ENCODE data around the gene HIGD1C.
"Not testable (repeated sequence)": the region's sequence is repeated elsewhere in the genome, so short reads cannot be mapped to it uniquely, and the experiment has no call there.

HIGD1C gene

DNA sequence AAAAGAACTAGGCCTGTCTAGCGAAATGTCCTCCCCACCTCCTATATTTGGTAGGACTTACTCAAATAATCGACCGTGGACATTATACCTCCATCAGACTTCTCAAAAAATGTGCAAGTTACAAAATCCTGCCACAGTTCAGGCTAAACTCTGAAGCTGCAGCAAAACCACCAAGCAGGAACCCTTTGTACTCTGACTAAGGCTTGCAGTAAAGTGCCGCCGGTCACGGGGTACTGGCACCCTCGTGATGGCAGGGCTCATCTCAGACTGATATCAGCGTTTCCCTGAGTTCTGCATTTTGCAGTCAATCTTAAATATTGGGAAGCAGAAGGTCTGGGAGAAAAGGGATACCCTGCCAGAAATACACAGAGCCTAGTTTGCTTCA lies 56.7 kb downstream of the HIGD1C start:
- Histone ChIP-seq H3K27me3 (ENCODE audit: control insufficient read depth in 1 of 2, insufficient read depth in 2 of 2, low read length in 2 of 2) (no peaks in the 10 kb centered on the region), H3K9ac (ENCODE audit: low read length) (no peak overlapping the region), H3K9me3 (ENCODE audit: low read length) (no peaks in the 10 kb centered on the region), H3K36me3 (ENCODE audit: insufficient read depth, low read length) (peaks cover 27% of the 10 kb centered on the region), H3K27ac (ENCODE audit: low read depth, low read length) (no peak overlapping the region), H3K4me3 (ENCODE audit: low read depth in 1 of 2, low read length in 2 of 2) (no peak overlapping the region), H3K4me1 (ENCODE audit: insufficient read depth, low read length) (no peaks in the 10 kb centered on the region)

DNA sequence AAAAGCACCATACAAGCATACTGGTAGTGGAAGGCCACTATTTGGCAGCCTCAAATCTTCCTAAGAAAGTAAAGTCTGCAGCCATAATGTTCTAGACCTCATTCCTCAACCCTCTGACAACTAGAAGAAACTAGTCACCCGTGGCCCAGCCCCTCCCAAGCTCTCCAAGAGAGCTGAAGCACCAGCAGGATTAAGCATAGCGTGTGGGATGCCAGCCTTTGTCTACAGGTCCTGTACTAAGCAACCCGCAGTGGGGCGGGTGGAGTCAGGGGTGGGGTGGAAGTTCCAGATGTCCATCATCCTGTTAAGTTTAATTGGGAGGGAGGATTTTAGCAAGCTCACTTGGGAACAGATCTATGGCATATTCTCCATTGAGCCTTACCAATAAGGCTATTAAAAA lies 59.6 kb downstream of the HIGD1C start:
- H3K4me3 ChIP-seq (ENCODE audit: low read depth in 1 of 2, low read length in 2 of 2): no peak overlapping the region
- H3K9me3 ChIP-seq (ENCODE audit: low read length): no peaks in the 10 kb centered on the region
- peaks cover 5% of the 10 kb centered on the region for H3K36me3 ChIP-seq (ENCODE audit: insufficient read depth, low read length)
- no peak overlapping the region for H3K9ac ChIP-seq (ENCODE audit: low read length)
- H3K27me3 ChIP-seq (ENCODE audit: control insufficient read depth in 1 of 2, insufficient read depth in 2 of 2, low read length in 2 of 2): no peaks in the 10 kb centered on the region
- no peaks in the 10 kb centered on the region for H3K4me1 ChIP-seq (ENCODE audit: insufficient read depth, low read length)
- no peak overlapping the region for H3K27ac ChIP-seq (ENCODE audit: low read depth, low read length)

DNA sequence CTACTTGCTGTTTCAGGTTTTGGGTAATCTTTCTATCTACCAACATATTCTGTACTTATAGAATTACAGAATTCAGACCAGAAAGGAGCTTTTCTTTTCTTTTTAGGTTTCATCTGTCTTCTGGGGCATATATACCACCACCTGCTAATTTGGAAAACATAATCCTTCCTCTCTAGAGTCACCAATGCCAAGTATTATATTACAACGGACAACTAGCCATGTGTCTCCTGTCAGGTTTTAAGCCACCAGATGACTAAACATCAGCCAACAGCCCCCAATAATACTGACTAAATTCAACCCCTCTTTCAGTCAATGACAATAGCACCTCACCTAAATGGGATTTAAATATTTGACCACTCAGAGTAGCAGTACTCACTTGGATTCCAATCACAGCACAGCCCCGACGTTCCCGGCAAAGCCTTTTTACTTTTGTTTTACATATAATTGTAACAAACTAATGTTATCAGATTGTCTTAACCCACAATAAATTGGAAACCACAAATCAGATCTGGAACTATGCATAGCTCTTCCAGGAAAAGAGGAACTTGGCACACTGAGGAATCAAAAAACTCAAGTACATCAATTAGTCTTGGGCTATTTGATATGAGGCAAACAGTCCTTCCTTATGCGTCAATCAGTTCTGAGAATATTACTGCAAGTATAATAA lies 60.4 kb downstream of the HIGD1C start:
- Histone ChIP-seq H3K27ac (ENCODE audit: low read depth, low read length) (no peak overlapping the region), H3K9ac (ENCODE audit: low read length) (no peak overlapping the region), H3K9me3 (ENCODE audit: low read length) (no peaks in the 10 kb centered on the region), H3K4me1 (ENCODE audit: insufficient read depth, low read length) (no peaks in the 10 kb centered on the region), H3K4me3 (ENCODE audit: low read depth in 1 of 2, low read length in 2 of 2) (no peak overlapping the region), H3K27me3 (ENCODE audit: control insufficient read depth in 1 of 2, insufficient read depth in 2 of 2, low read length in 2 of 2) (no peaks in the 10 kb centered on the region), H3K36me3 (ENCODE audit: insufficient read depth, low read length) (no peaks in the 10 kb centered on the region)

DNA sequence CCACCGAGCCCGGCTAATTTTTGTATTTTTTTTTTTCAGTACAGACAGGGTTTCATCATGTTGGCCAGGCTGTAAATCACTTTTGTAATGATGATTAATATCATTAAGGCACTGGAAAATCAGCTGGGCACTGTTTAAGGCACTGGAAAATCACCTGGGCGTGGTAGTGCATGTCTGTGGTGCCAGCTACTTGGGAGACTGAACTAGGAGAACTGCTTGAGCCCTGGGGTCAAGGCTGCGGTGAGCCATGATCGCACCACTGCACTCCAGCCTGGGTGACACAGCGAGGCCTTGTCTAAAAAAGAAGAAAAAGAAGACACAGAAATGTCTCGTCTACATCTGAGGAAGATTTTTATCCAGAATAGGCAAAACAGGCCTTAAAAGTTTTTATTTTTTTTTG lies 61.1 kb downstream of the HIGD1C start:
- Histone ChIP-seq H3K9me3 (ENCODE audit: low read length) (no peaks in the 10 kb centered on the region), H3K4me1 (ENCODE audit: insufficient read depth, low read length) (no peaks in the 10 kb centered on the region), H3K4me3 (ENCODE audit: low read depth in 1 of 2, low read length in 2 of 2) (no peak overlapping the region), H3K9ac (ENCODE audit: low read length) (no peak overlapping the region), H3K27me3 (ENCODE audit: control insufficient read depth in 1 of 2, insufficient read depth in 2 of 2, low read length in 2 of 2) (no peaks in the 10 kb centered on the region), H3K27ac (ENCODE audit: low read depth, low read length) (no peak overlapping the region), H3K36me3 (ENCODE audit: insufficient read depth, low read length) (no peaks in the 10 kb centered on the region)

DNA sequence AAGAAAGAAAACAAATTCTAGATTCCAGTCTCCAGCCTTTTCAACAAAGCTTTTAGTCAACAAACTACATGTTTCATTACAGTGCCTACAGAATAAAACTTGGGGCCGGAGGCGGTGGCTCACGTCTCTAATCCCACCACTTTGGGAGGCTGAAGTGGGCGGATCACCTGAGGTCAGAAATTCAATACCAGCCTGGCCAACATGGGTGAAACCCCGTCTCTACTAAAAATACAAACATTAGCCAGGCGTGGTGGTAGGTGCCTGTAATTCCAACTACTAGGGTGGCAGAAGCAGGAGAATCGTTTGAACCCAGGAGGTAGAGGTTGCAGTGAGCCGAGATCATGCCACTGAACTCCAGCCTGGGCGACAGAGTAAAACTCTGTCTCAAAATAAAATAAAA lies 62.1 kb downstream of the HIGD1C start:
- not testable (repeated sequence) for H3K36me3 ChIP-seq (ENCODE audit: insufficient read depth, low read length); H3K27ac ChIP-seq (ENCODE audit: low read depth, low read length); H3K9me3 ChIP-seq (ENCODE audit: low read length); H3K9ac ChIP-seq (ENCODE audit: low read length); H3K4me1 ChIP-seq (ENCODE audit: insufficient read depth, low read length); H3K4me3 ChIP-seq (ENCODE audit: low read depth in 1 of 2, low read length in 2 of 2); H3K27me3 ChIP-seq (ENCODE audit: control insufficient read depth in 1 of 2, insufficient read depth in 2 of 2, low read length in 2 of 2)

DNA sequence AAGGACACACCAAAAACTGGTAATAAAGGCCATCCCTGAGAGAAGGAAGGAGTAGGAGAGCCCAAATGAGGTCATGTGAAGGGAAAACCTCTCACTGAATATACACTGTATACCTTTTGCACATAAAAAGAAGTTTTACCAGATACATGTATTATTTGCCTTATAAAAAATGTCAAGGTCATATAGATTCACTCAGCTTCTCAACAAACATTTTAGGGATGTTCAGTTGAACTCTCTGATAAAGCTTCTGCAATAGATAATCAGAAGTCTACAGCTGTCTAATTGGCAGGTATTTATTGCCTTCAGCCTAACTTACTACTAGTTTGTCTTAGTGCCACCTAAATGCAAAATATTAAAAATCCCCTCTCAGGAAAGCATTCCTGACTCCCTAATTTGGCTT lies 65.1 kb downstream of the HIGD1C start:
- Histone ChIP-seq H3K9me3 (ENCODE audit: low read length) (no peaks in the 10 kb centered on the region), H3K36me3 (ENCODE audit: insufficient read depth, low read length) (no peaks in the 10 kb centered on the region), H3K9ac (ENCODE audit: low read length) (no peak overlapping the region), H3K27me3 (ENCODE audit: control insufficient read depth in 1 of 2, insufficient read depth in 2 of 2, low read length in 2 of 2) (no peaks in the 10 kb centered on the region), H3K27ac (ENCODE audit: low read depth, low read length) (no peak overlapping the region), H3K4me1 (ENCODE audit: insufficient read depth, low read length) (no peaks in the 10 kb centered on the region), H3K4me3 (ENCODE audit: low read depth in 1 of 2, low read length in 2 of 2) (no peak overlapping the region)

DNA sequence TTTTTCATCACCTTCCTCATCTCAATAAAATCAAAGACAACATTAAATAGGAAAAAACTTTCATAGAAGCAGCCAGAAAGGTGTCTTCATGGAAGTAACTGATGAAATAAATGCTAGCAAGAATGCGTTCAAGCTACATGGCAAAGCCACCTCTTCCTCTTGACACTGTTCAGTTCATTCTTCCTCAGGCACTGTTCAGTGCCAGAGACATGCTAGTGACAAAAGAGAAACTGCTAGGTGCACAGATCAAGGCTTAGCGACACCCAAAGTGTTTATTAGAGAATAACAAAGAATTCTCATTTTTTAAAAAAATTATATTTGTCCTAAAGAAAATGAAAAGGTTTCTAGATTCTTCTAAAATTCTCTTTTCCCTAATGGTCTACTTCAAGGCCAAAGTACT lies 66.6 kb downstream of the HIGD1C start:
- Histone ChIP-seq H3K9me3 (ENCODE audit: low read length) (no peaks in the 10 kb centered on the region), H3K4me1 (ENCODE audit: insufficient read depth, low read length) (no peaks in the 10 kb centered on the region), H3K4me3 (ENCODE audit: low read depth in 1 of 2, low read length in 2 of 2) (no peak overlapping the region), H3K9ac (ENCODE audit: low read length) (no peak overlapping the region), H3K36me3 (ENCODE audit: insufficient read depth, low read length) (no peaks in the 10 kb centered on the region), H3K27me3 (ENCODE audit: control insufficient read depth in 1 of 2, insufficient read depth in 2 of 2, low read length in 2 of 2) (no peaks in the 10 kb centered on the region), H3K27ac (ENCODE audit: low read depth, low read length) (no peak overlapping the region)

DNA sequence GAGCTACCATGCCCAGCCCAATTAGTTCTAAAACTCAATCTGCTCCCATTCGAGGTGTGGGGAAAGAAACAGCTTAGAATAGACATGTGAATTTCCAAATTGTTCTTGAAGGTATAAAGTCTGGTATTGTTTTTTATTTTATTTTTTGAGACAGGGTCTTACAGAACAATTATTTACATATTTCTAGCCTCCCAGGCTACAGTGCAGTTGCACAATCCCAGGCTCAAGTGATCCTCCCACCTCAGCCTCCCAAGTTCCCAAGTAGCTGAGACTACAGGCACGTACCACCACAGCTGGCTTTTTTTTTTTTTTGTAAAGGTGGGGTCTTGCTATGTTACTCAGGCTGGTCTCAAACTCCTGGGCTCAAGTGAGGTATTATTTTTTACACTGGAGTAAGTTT lies 67.6 kb downstream of the HIGD1C start:
- Histone ChIP-seq H3K4me3 (ENCODE audit: low read depth in 1 of 2, low read length in 2 of 2) (no peak overlapping the region), H3K9ac (ENCODE audit: low read length) (no peak overlapping the region), H3K27ac (ENCODE audit: low read depth, low read length) (no peak overlapping the region), H3K27me3 (ENCODE audit: control insufficient read depth in 1 of 2, insufficient read depth in 2 of 2, low read length in 2 of 2) (no peaks in the 10 kb centered on the region), H3K4me1 (ENCODE audit: insufficient read depth, low read length) (peaks cover under 1% of the 10 kb centered on the region), H3K36me3 (ENCODE audit: insufficient read depth, low read length) (no peaks in the 10 kb centered on the region), H3K9me3 (ENCODE audit: low read length) (no peaks in the 10 kb centered on the region)
